HCT116 (cell line): Measurements from ENCODE around the gene GALNT16. TPM values are rescaled to one million over a fixed set of nuclear protein-coding genes. Genes with fewer than 3 reads are reported as not detected.

Experiments used
- ATAC-seq: fragments of 200-7000 bp; cut with Tn5 transposase; 2 replicates; pipeline ENCODE4 v1.9.1; 2020; ENCODE audit warnings: mild to moderate bottlenecking, moderate library complexity
- BruUV-seq: library from RNA; stranded (reverse); fragments of 400-500 nt; replicated peaks from 2 replicates; lab custom pipeline; 2021; lab: Mats Ljungman, UMichigan
- CTCF ChIA-PET: fragments of 300-600 bp; sonication (Branson Sonifier 250); formaldehyde crosslinking; loops from one replicate; lab custom pipeline; 2021; ENCODE audit warnings: antibody characterized with exemption; lab: Charles Lee
- POLR2A ChIA-PET: fragments of 300-600, 350-600 bp; sonication (Branson Sonifier 250); formaldehyde crosslinking; loops from one replicate; lab custom pipeline; 2021; ENCODE audit warnings: antibody characterized with exemption; lab: Charles Lee
- RAD21 ChIA-PET, 2 experiments: fragments of 300-600 bp; sonication (Branson Sonifier 250); formaldehyde crosslinking; loops; one replicate each; lab custom pipeline; 2023; ENCODE audit warnings: low total read pairs in 2 of 2; ENCODE audit not compliant: uncharacterized antibody in 2 of 2, unreplicated experiment in 2 of 2, low non-redundant PET in 1 of 2; lab: Charles Lee
- DNase-seq: peaks from one replicate; pipeline ENCODE4 v3.0.0-alpha.2; 2010; ENCODE audit warnings: low read depth, low spot score
- H2AFZ ChIP-seq: fragments of 200-600 bp; shearing (Covaris generic), sonication (generic); 2 replicates; pipeline ENCODE4 v1.6.1; 2017; ENCODE audit warnings: low read depth, mixed run types, mixed read lengths, antibody characterized with exemption, low read length; ENCODE audit not compliant: poor library complexity, severe bottlenecking
- H3K27ac ChIP-seq: 2 replicates; pipeline ENCODE4 v1.5.1; 2012; ENCODE audit warnings: low read depth, low read length
- H3K27me3 ChIP-seq: fragments of 200-600 bp; sonication (generic); 2 replicates; pipeline ENCODE4 v1.6.1; 2016; ENCODE audit warnings: mixed run types, low read length, mixed read lengths; ENCODE audit not compliant: insufficient read depth
- H3K36me3 ChIP-seq, 2 experiments: fragments of 200-500 bp in 1 of 2; fragments of 200-600 bp in 1 of 2; sonication (Bioruptor generic) in 1 of 2; sonication (generic) in 1 of 2; 2 replicates each; pipeline versions ENCODE4 v1.5.1 to v1.6.1; 2014 to 2016; ENCODE audit warnings: low read length in 2 of 2, inconsistent platforms in 1 of 2, mixed read lengths in 1 of 2, mixed run types in 1 of 2; ENCODE audit not compliant: insufficient read depth in 2 of 2, control insufficient read depth in 1 of 2
- H3K4me1 ChIP-seq, 2 experiments: fragments of 200-600 bp in 1 of 2; sonication (generic) in 1 of 2; 2 replicates each; pipeline versions ENCODE4 v1.5.1 to v1.6.1; 2012 to 2017; ENCODE audit warnings: low read length in 2 of 2, inconsistent platforms in 1 of 2, mild to moderate bottlenecking in 1 of 2, mixed read lengths in 1 of 2, mixed run types in 1 of 2, moderate library complexity in 1 of 2; ENCODE audit not compliant: insufficient read depth in 2 of 2, control insufficient read depth in 1 of 2
- H3K4me2 ChIP-seq: fragments of 200-600 bp; sonication (generic); 2 replicates; pipeline ENCODE4 v1.6.1; 2017; ENCODE audit warnings: mixed run types, low read length, mixed read lengths
- H3K4me3 ChIP-seq, 2 experiments: fragments of 200-600 bp in 1 of 2; sonication (generic) in 1 of 2; replicated peaks in 1 of 2; 2 replicates each; pipeline ENCODE4 v1.5.1; 2011 to 2016; ENCODE audit warnings: low read length in 2 of 2, control low read depth in 1 of 2, low read depth in 1 of 2, mild to moderate bottlenecking in 1 of 2, mixed read lengths in 1 of 2, mixed run types in 1 of 2
- H3K79me2 ChIP-seq: fragments of 200-600 bp; sonication (generic); 2 replicates; pipeline ENCODE4 v1.6.1; 2017; ENCODE audit warnings: mild to moderate bottlenecking, mixed run types, low read length, moderate library complexity, mixed read lengths; ENCODE audit not compliant: insufficient read depth
- H3K9ac ChIP-seq: fragments of 200-600 bp; sonication (generic); 2 replicates; pipeline ENCODE4 v1.6.1; 2016; ENCODE audit warnings: low read length, mixed read lengths
- H3K9me2 ChIP-seq: fragments of 200-600 bp; sonication (generic), shearing (Covaris generic); 2 replicates; pipeline ENCODE4 v1.6.1; 2017; ENCODE audit warnings: mixed run types, mild to moderate bottlenecking, moderate library complexity; ENCODE audit not compliant: insufficient read depth
- H3K9me3 ChIP-seq, 2 experiments: fragments of 200-500 bp in 1 of 2; fragments of 200-600 bp in 1 of 2; sonication (Bioruptor generic) in 1 of 2; sonication (generic) in 1 of 2; 2 replicates each; pipeline ENCODE4 v1.6.1; 2014 to 2017; ENCODE audit warnings: low read length in 2 of 2, mixed read lengths in 2 of 2, inconsistent platforms in 1 of 2, low read depth in 1 of 2, mild to moderate bottlenecking in 1 of 2, mixed run types in 1 of 2, moderate library complexity in 1 of 2; ENCODE audit not compliant: control insufficient read depth in 1 of 2, insufficient read depth in 1 of 2
- H4K20me1 ChIP-seq: fragments of 200-600 bp; sonication (generic), shearing (Covaris generic); 2 replicates; pipeline ENCODE4 v1.6.1; 2017; ENCODE audit warnings: mixed run types, mild to moderate bottlenecking, moderate library complexity; ENCODE audit not compliant: insufficient read depth
- CBX3 ChIP-seq: IDR thresholded peaks from 2 replicates; pipeline ENCODE4 v1.6.1; 2012; ENCODE audit warnings: low read depth
- JUND ChIP-seq: IDR thresholded peaks from 2 replicates; pipeline ENCODE4 v1.6.1; 2012
- POLR2A ChIP-seq: IDR thresholded peaks from 2 replicates; pipeline ENCODE4 v1.7.0; 2011; ENCODE audit warnings: borderline replicate concordance; ENCODE audit not compliant: insufficient read depth, insufficient read length; ENCODE audit errors: extremely low read depth
- REST ChIP-seq: IDR thresholded peaks from 2 replicates; pipeline ENCODE4 v1.6.1; 2012; ENCODE audit warnings: low read depth
- SIN3A ChIP-seq: IDR thresholded peaks from 2 replicates; pipeline ENCODE4 v1.6.1; 2012; ENCODE audit warnings: low read depth
- SP1 ChIP-seq: IDR thresholded peaks from 2 replicates; pipeline ENCODE4 v1.6.1; 2012; ENCODE audit warnings: low read depth
- TCF7L2 ChIP-seq: IDR thresholded peaks from 2 replicates; pipeline ENCODE4 v1.7.0; 2011; ENCODE audit warnings: borderline replicate concordance, inconsistent platforms; ENCODE audit not compliant: insufficient read depth, insufficient read length; ENCODE audit errors: extremely low read depth
- ZBTB33 ChIP-seq: IDR thresholded peaks from 2 replicates; pipeline ENCODE4 v1.6.1; 2011; ENCODE audit warnings: mild to moderate bottlenecking, low read length, moderate library complexity; ENCODE audit not compliant: insufficient replicate concordance; ENCODE audit errors: extremely low read depth
- ZFX ChIP-seq: fragments of 450-650 bp; IDR thresholded peaks from 2 replicates; pipeline ENCODE4 v1.6.1; 2017
- ZNF274 ChIP-seq: fragments of 200-500 bp; sonication (Bioruptor generic); IDR thresholded peaks from 2 replicates; pipeline ENCODE4 v1.6.1; 2014; ENCODE audit warnings: mild to moderate bottlenecking, low read depth, low read length, inconsistent platforms
- intact Hi-C: fragments of 100-400 bp; cut with micrococcal nuclease; formaldehyde crosslinking; loops from 2 replicates; pipeline ENCODE4 v1.10.0; 2022
- total RNA-seq: library from RNA; stranded (reverse); gene quantifications from one replicate; pipeline ENCODE4 v1.2.1, GENCODE V29; 2021; ENCODE audit not compliant: unreplicated experiment

Gene GALNT16
- total RNA-seq, 1 experiment from 2014 or later = 0.32 TPM

GRCh38 chr14:69312608-69313007 lies 52.6 kb downstream of the GALNT16 start:
- no peaks in the 10 kb centered on the region for H3K9me3 ChIP-seq
- no peaks in the 10 kb centered on the region for H3K9me2 ChIP-seq
- POLR2A ChIA-PET = no interaction called here

More at GRCh38 chr14:69312608-69313007, 52.6 kb downstream of the GALNT16 start:
- CTCF ChIA-PET = no interaction called here
- intact Hi-C loops = no loop called here
- no peak for TF ChIP-seq ZNF274
- no peak for TF ChIP-seq SP1
- TF ChIP-seq REST = no peak
- TF ChIP-seq CBX3 = no peak
- no peak for TF ChIP-seq ZFX
- no peak for TF ChIP-seq TCF7L2
- TF ChIP-seq ZBTB33 = no peak
- TF ChIP-seq JUND = no peak
- no peak for TF ChIP-seq POLR2A
- no peak for TF ChIP-seq SIN3A
- no peak for DNase-seq
- no peak overlapping the region for H3K4me3 ChIP-seq
- no peaks in the 10 kb centered on the region for H3K79me2 ChIP-seq
- peaks cover 0 to 9% of the 10 kb centered on the region in 2 experiments; a peak in 2 of 4 replicates for H3K4me1 ChIP-seq
- BruUV-seq = no TSS peak
- ATAC-seq = no peak
- no peak overlapping the region for H3K27ac ChIP-seq
- H3K4me2 ChIP-seq = no peak overlapping the region
- no peak overlapping the region for H3K9ac ChIP-seq
- H2AFZ ChIP-seq = no peak overlapping the region
- no peaks in the 10 kb centered on the region for H3K36me3 ChIP-seq
- RAD21 ChIA-PET = no interaction called here
- H4K20me1 ChIP-seq = no peaks in the 10 kb centered on the region
- peaks cover 7% of the 10 kb centered on the region; the same call in 1 of the 2 replicates for H3K27me3 ChIP-seq
